Thyroid gland (tissue), 4 donors: Measurements from ENCODE around the gene GPR15LG. TPM values are rescaled to one million over a fixed set of nuclear protein-coding genes. Genes with fewer than 3 reads are reported as not detected.

ENCODE experiments used
- DNase-seq, 2 donors: peaks; one replicate each; pipeline ENCODE4 v3.0.0-alpha.2; 2019
- H3K27ac ChIP-seq, 3 donors: fragments of 200-600 bp; sonication (generic); 1 replicate in 2 of 3; 2 replicates in 1 of 3; pipeline ENCODE4 v1.5.1; 2016 to 2019; ENCODE audit warnings: mild to moderate bottlenecking in 1 of 3, moderate library complexity in 1 of 3
- H3K27me3 ChIP-seq: fragments of 200-600 bp; sonication (generic); one replicate; pipeline ENCODE4 v1.5.1; 2019
- H3K36me3 ChIP-seq, 2 donors: fragments of 200-600 bp; sonication (generic); one replicate each; pipeline ENCODE4 v1.5.1; 2016 to 2019
- H3K4me1 ChIP-seq, 2 donors: fragments of 200-600 bp; sonication (generic); one replicate each; pipeline ENCODE4 v1.5.1; 2017 to 2019
- H3K4me3 ChIP-seq, 3 donors: fragments of 200-600 bp; sonication (generic); replicated peaks in 1 of 3; 1 replicate in 2 of 3; 2 replicates in 1 of 3; pipeline ENCODE4 v1.5.1; 2016; ENCODE audit warnings: mild to moderate bottlenecking in 1 of 3
- H3K9me3 ChIP-seq: fragments of 200-600 bp; sonication (generic); one replicate; pipeline ENCODE4 v1.5.1; 2017
- CTCF ChIP-seq, 6 experiments: fragments of 200-600 bp in 3 of 6; fragments of 450-650 bp in 3 of 6; sonication (generic) in 3 of 6; IDR thresholded peaks; one replicate each; pipeline ENCODE4 v1.5.1; 2016 to 2019; ENCODE audit warnings: antibody characterized with exemption in 6 of 6, mild to moderate bottlenecking in 2 of 6, inconsistent platforms in 1 of 6, moderate library complexity in 1 of 6
- POLR2A ChIP-seq, 2 donors: fragments of 450-650 bp; IDR thresholded peaks; one replicate each; pipeline ENCODE4 v1.6.1; 2017; ENCODE audit warnings: antibody characterized with exemption in 2 of 2, mild to moderate bottlenecking in 2 of 2, moderate library complexity in 1 of 2
- WGBS, 2 donors: methylation state at CpG; one replicate each; pipeline ENCODE4 v1.1.5; 2017; 5-methylcytosine and 5-hydroxymethylcytosine counted together
- intact Hi-C: fragments of 100-400 bp; cut with DNase I; formaldehyde crosslinking; loops from one replicate; pipeline ENCODE4 v1.15.1; 2023
- total RNA-seq, 4 donors: library from RNA; depleted of rRNA; stranded (reverse); fragments of >200 nt; gene quantifications; one replicate each; pipeline ENCODE4 v1.2.3, GENCODE V29; 2016

Gene GPR15LG
- total RNA-seq, 4 donors from 2014 or later = not detected

GRCh38 chr10:84196941-84197340 lies 23.3 kb downstream of the GPR15LG start:
- H3K9me3 ChIP-seq = no peaks in the 10 kb centered on the region
- intact Hi-C loops = no loop called here
- peaks cover 3 to 26% of the 10 kb centered on the region in 2 donors for H3K4me1 ChIP-seq
- TF ChIP-seq POLR2A (IDR thresholded peaks at IDR 0.05) = no peak
- no peak for TF ChIP-seq CTCF (IDR thresholded peaks at IDR 0.05)
- no peak overlapping the region for H3K27ac ChIP-seq
- 42 to 57% methylated on average over 5 of the region's 5 CpGs for WGBS, 2 donors
- DNase-seq = peak; percentile 83 to 88
- no peak overlapping the region for H3K4me3 ChIP-seq
- no peaks in the 10 kb centered on the region for H3K36me3 ChIP-seq
- no peaks in the 10 kb centered on the region for H3K27me3 ChIP-seq

DNA sequence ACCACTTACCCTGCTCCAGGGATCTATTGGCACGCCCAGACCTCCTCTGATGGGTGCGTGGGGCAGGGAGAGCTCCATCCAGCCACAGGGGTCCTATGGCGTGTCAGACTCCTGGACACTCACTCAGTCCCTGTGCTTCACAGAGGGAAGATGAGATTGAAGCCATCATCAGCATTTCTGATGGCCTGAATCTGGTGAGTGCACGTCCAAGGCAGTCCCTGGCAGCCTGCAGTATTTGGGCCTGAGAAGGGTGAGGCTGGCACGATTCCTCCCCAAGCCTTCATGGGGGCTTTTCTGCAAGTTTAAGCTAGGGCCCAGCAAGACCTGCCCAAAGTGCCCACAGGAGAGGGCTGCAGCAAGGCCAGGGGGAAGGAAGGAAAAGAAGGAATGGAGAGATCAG lies 24.0 kb downstream of the GPR15LG start:
- H3K4me1 ChIP-seq = peaks cover 3 to 26% of the 10 kb centered on the region in 2 donors
- intact Hi-C loops = no loop called here
- H3K27me3 ChIP-seq = no peaks in the 10 kb centered on the region
- H3K27ac ChIP-seq = no peak overlapping the region
- no peaks in the 10 kb centered on the region for H3K9me3 ChIP-seq
- no peak overlapping the region for H3K4me3 ChIP-seq
- H3K36me3 ChIP-seq = no peaks in the 10 kb centered on the region
- 70 to 86% methylated on average over 5 of the region's 5 CpGs for WGBS, 2 donors
- TF ChIP-seq CTCF (IDR thresholded peaks at IDR 0.05) (no peak), POLR2A (IDR thresholded peaks at IDR 0.05) (no peak)
- DNase-seq = no peak

DNA sequence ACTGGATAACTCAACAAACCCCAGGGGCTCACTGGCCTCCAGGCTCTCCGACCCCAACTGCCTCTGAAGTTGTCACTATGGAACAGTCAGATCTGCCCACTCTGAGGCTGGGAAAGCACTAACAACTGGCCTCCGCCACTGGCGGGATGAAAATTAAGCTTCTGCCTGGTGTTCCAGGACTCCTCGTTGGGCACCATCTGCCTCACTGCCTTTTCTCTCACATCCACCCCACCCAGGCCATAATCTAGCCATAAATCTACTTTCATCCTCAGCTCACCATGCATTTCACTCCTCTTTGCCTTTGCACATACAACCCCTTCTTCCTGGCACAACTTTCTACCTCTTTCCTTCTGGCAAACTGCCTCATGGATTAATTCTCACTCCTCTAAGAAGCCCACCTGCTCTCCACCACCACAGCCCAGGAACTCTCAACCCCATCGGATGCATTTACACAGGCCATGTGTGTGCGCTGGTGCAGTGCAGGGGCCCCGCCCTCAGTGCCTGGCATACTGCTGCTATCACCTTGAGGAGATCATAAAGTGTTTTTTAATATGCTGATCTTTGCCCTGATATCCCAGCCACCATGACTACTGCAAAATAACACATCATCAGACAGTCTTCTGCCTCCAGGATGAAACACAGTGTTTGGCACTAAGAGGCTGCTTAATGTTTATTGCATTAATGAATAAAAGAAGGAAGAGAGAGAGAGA lies 24.8 kb downstream of the GPR15LG start:
- H3K27ac ChIP-seq = no peak overlapping the region
- no peaks in the 10 kb centered on the region for H3K9me3 ChIP-seq
- TF ChIP-seq POLR2A (IDR thresholded peaks at IDR 0.05) (no peak), CTCF (IDR thresholded peaks at IDR 0.05) (no peak)
- H3K27me3 ChIP-seq = no peaks in the 10 kb centered on the region
- no peak overlapping the region for H3K4me3 ChIP-seq
- no peak for DNase-seq
- WGBS, 2 donors = 84 to 88% methylated on average over 7 of the region's 7 CpGs
- intact Hi-C loops = no loop called here
- H3K36me3 ChIP-seq = no peaks in the 10 kb centered on the region
- peaks cover 3 to 26% of the 10 kb centered on the region in 2 donors for H3K4me1 ChIP-seq

DNA sequence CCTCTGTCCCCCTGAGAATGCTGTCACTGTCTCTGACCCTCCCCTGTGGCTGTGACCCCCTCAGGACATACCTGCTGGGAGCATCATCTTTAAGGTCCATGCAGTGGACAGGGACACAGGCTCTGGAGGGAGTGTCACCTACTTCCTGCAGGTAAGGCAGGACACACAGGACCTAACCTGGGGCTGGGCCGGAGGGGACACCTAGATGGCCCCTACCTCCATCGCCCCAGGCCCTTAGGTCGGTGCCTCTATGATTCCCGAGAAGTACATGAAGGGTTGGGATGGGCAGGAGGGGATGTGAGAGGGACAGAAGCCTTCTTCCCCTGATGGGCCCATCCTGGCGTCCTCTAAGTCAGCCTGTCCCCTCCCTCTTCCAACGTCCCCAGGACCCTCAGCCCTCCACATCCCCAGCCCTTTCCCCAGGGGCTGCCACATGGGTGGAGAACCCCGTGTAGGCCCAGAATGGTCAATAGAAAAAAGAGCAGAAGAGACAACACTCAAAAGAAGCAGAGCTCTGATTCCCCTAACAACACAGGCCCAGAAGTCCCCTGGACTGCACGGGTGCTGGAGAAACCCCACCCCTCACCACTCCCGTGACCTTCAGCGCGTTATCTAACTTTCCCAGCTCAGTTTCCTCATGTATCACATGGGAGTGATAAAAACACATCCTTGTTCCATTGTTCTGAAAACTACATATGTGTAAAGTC lies 27.1 kb downstream of the GPR15LG start:
- WGBS, 2 donors = 82 to 86% methylated on average over 11 of the region's 11 CpGs
- no peak for DNase-seq
- no peaks in the 10 kb centered on the region for H3K36me3 ChIP-seq
- H3K4me1 ChIP-seq = peaks cover 0 to 11% of the 10 kb centered on the region in 2 donors
- H3K4me3 ChIP-seq = no peak overlapping the region
- intact Hi-C loops = no loop called here
- no peaks in the 10 kb centered on the region for H3K9me3 ChIP-seq
- no peak for TF ChIP-seq CTCF (IDR thresholded peaks at IDR 0.05)
- no peak for TF ChIP-seq POLR2A (IDR thresholded peaks at IDR 0.05)
- H3K27me3 ChIP-seq = no peaks in the 10 kb centered on the region
- no peak overlapping the region for H3K27ac ChIP-seq

DNA sequence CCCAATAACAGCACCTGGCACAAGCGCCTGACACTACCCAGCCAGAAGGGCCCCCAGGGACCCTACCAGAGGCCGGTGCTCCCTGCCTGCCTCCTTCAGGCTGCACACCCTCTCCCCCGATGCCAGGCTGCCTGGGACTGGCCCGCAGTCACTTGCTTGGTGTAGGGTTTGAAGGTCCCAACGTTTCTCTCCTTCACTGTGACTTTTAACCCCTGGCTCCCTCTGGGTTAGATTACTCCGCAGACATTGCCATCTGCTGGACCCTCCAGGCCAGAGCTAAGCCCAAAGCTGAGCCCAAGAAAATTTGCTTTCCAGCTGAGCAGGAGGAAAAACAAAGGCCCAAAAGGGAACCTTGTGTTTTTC lies 27.6 kb downstream of the GPR15LG start:
- no peaks in the 10 kb centered on the region for H3K36me3 ChIP-seq
- H3K9me3 ChIP-seq = no peaks in the 10 kb centered on the region
- DNase-seq = no peak
- peaks cover 0 to 10% of the 10 kb centered on the region in 2 donors for H3K4me1 ChIP-seq
- H3K4me3 ChIP-seq = no peak overlapping the region
- H3K27me3 ChIP-seq = no peaks in the 10 kb centered on the region
- no peak overlapping the region for H3K27ac ChIP-seq
- intact Hi-C loops = no loop called here
- 52 to 66% methylated on average over 3 to 6 of the region's 6 CpGs for WGBS, 2 donors
- TF ChIP-seq POLR2A (IDR thresholded peaks at IDR 0.05) = no peak
- TF ChIP-seq CTCF (IDR thresholded peaks at IDR 0.05) = no peak
